ENCODE measurements around the gene C1orf21.

Gene C1orf21

DNA sequence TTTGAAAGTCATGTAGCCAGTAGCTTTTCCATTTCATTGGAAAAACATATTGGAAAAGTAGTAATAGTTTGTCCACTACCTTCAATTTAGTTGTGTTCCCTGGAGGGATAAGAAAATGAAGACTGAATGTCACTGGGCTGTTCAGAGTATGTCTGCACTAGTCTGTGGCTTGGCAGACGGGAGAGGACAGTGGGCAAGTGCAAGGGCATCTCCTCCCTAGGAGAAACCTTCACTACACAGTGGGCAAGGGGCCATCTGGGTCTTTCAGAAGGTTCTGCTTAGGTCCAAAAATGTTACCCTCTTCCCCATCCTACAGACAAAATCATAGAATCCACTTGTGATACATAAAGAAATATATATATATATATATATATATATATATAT, 118.1 kb downstream of the C1orf21 start:
- TF ChIP-seq, protein P1, sequence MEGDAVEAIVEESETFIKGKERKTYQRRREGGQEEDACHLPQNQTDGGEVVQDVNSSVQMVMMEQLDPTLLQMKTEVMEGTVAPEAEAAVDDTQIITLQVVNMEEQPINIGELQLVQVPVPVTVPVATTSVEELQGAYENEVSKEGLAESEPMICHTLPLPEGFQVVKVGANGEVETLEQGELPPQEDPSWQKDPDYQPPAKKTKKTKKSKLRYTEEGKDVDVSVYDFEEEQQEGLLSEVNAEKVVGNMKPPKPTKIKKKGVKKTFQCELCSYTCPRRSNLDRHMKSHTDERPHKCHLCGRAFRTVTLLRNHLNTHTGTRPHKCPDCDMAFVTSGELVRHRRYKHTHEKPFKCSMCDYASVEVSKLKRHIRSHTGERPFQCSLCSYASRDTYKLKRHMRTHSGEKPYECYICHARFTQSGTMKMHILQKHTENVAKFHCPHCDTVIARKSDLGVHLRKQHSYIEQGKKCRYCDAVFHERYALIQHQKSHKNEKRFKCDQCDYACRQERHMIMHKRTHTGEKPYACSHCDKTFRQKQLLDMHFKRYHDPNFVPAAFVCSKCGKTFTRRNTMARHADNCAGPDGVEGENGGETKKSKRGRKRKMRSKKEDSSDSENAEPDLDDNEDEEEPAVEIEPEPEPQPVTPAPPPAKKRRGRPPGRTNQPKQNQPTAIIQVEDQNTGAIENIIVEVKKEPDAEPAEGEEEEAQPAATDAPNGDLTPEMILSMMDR (IDR thresholded peaks at IDR 0.05; ENCODE audit: control insufficient read depth, extremely low read depth, insufficient read depth) = no peak
- no peak overlapping the region for H3K4me3 ChIP-seq (ENCODE audit: low read depth, low read length)
- DNase-seq (ENCODE audit: low read depth) = no peak

DNA sequence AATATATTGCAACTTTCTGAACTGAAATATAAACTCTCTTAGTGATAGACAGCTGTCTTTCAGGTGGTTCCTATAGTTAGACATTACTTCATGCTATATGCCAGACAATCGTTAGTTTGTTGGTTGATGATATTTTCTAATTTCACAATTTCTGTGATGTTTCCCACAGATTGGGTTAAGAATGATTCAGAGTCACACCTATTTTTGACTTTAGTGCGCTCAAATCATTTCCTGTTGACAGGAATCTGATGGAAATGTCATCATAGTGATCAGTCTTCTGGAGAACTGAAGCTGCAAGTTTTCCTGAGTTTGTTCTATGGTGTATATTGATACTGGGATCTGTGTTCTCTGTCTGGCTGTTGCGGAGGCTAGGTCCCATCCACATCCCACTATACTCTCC, 119.7 kb downstream of the C1orf21 start:
- DNase-seq (ENCODE audit: low read depth) = no peak
- TF ChIP-seq, protein P1 (IDR thresholded peaks at IDR 0.05; ENCODE audit: control insufficient read depth, extremely low read depth, insufficient read depth) = no peak
- H3K4me3 ChIP-seq (ENCODE audit: low read depth, low read length) = no peak overlapping the region

DNA sequence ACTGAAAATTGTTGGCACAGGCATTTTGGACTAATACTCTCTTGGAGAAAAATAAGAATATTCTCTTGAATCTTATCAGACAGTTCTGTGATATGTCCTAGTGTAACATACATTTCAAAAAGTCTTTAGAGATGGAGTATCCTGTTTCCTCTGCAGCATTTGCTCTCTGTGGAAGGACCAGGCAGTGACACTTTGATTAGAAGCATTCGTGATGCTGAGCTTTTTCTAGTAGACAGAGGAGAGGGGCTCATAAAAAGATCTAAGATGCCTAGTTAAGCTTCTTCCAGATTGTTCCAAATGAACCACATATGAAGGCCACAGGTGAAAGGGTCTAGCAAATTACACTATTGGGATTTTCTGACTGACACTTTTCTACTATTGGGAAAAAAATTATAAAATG, 120.3 kb downstream of the C1orf21 start:
- TF ChIP-seq, protein P1 (IDR thresholded peaks at IDR 0.05; ENCODE audit: control insufficient read depth, extremely low read depth, insufficient read depth) = no peak
- H3K4me3 ChIP-seq (ENCODE audit: low read depth, low read length) = no peak overlapping the region
- no peak for DNase-seq (ENCODE audit: low read depth)

DNA sequence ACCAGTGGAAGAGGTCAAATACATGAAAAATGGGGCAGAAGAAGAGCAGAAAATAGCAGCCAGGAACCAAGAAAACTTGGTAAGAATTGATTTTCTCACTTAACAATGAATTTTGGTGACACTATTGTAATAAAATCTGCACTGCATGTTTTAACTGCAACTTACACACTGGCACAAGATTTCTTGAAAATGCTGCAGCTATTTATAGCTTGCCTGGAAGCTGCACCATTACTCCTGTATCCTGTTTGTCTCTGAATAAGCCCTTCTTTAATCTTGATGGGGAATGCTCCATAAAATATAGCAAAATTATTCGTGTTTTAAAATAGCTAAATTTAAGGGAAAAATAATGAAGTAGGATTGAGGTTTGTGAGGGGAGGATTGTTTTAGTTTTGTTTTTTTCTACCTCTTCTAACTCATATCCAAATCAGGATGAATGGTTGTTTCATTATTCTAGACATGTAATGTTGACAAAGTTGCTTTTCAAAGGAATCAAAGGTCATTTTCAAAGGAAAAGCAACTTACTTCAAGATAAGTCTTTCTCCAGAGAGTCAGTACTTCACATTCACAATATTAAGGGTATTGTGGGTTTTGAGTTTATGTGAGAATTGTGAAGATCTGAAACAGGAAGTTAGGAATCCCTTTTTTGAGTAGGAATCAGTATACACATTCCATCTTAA, 120.9 kb downstream of the C1orf21 start:
- H3K4me3 ChIP-seq (ENCODE audit: low read depth, low read length) = no peak overlapping the region
- DNase-seq (ENCODE audit: low read depth) = no peak
- TF ChIP-seq, protein P1 (IDR thresholded peaks at IDR 0.05; ENCODE audit: control insufficient read depth, extremely low read depth, insufficient read depth) = no peak

DNA sequence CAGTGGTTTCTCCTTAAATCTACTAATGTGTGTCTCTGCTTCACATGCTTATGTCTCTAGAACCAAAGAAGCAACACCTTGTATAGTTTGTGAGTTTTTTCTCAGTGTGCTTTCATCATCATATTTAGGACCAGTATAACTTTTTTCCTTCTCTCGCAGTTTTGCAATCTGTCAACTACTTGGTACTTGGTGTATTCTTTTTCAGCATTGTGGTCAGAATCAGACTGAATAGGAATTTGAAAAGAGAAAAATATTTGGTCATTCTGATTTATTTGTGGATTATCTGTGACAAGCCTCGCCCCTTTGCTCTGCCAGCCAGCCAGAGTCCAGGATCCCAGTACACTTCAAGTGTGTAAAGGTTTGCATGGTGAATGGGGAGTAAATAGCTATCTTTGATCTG, 122.3 kb downstream of the C1orf21 start:
- TF ChIP-seq, protein P1 (IDR thresholded peaks at IDR 0.05; ENCODE audit: control insufficient read depth, extremely low read depth, insufficient read depth) = no peak
- no peak for DNase-seq (ENCODE audit: low read depth)
- H3K4me3 ChIP-seq (ENCODE audit: low read depth, low read length) = no peak overlapping the region

DNA sequence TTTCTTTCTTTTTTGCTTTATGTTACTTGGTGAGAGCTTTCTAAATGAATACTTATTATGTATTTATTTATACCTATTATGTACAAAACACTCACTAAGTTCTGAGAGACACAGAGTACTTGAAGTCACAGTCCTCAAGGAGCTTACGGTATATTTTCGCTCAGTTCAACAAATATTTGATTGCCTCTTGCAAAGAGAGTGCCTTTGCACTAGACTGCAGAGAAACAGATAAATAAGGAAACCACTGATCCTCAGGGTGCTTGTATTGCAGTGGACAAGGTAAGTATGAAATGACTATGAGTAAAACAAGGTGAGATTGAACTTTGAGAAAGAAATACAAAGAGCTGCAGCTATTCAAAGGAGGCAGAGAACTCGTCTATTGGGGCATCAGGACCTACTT, 123.3 kb downstream of the C1orf21 start:
- TF ChIP-seq, protein P1 (IDR thresholded peaks at IDR 0.05; ENCODE audit: control insufficient read depth, extremely low read depth, insufficient read depth) = no peak
- DNase-seq (ENCODE audit: low read depth) = no peak

DNA sequence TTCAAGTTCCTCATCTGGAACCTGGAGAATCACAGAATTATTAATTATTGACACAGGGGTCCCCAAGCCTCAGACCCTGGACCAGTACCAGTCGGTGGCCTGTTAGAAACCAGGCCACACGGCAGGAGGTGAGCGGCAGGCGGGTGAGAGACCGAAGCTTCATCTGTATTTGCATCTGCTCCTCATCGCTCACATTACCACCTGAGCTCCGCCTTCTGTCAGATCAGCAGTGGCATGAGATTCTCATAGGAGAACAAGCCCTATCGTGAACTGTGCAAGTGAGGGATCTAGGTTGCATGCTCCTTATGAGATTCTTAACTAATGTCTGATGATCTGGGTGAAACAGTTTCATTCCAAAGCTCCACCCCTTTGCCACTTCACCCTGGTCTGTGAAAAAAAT, 125.9 kb downstream of the C1orf21 start:
- no peak overlapping the region for H3K4me3 ChIP-seq (ENCODE audit: low read depth, low read length)
- TF ChIP-seq, protein P1 (IDR thresholded peaks at IDR 0.05; ENCODE audit: control insufficient read depth, extremely low read depth, insufficient read depth) = no peak
- no peak for DNase-seq (ENCODE audit: low read depth)

More for the DNA sequence above, 123.3 kb downstream of the C1orf21 start:
- no peak overlapping the region for H3K4me3 ChIP-seq (ENCODE audit: low read depth, low read length)

Data from LNCaP clone FGC (cell line).